Thyroid gland (tissue), 4 donors: ENCODE results near the gene URM1. TPM values are rescaled to one million over a fixed set of nuclear protein-coding genes. Genes with fewer than 3 reads are reported as not detected.

Source experiments
- DNase-seq, 2 donors: peaks; one replicate each; pipeline ENCODE4 v3.0.0-alpha.2; 2019
- H3K27ac ChIP-seq, 3 donors: fragments of 200-600 bp; sonication (generic); 1 replicate in 2 of 3; 2 replicates in 1 of 3; pipeline ENCODE4 v1.5.1; 2016 to 2019; ENCODE audit warnings: mild to moderate bottlenecking in 1 of 3, moderate library complexity in 1 of 3
- H3K27me3 ChIP-seq: fragments of 200-600 bp; sonication (generic); one replicate; pipeline ENCODE4 v1.5.1; 2019
- H3K36me3 ChIP-seq, 2 donors: fragments of 200-600 bp; sonication (generic); one replicate each; pipeline ENCODE4 v1.5.1; 2016 to 2019
- H3K4me1 ChIP-seq, 2 donors: fragments of 200-600 bp; sonication (generic); one replicate each; pipeline ENCODE4 v1.5.1; 2017 to 2019
- H3K4me3 ChIP-seq, 3 donors: fragments of 200-600 bp; sonication (generic); replicated peaks in 1 of 3; 1 replicate in 2 of 3; 2 replicates in 1 of 3; pipeline ENCODE4 v1.5.1; 2016; ENCODE audit warnings: mild to moderate bottlenecking in 1 of 3
- H3K9me3 ChIP-seq: fragments of 200-600 bp; sonication (generic); one replicate; pipeline ENCODE4 v1.5.1; 2017
- POLR2A ChIP-seq, 2 donors: fragments of 450-650 bp; IDR thresholded peaks; one replicate each; pipeline ENCODE4 v1.6.1; 2017; ENCODE audit warnings: antibody characterized with exemption in 2 of 2, mild to moderate bottlenecking in 2 of 2, moderate library complexity in 1 of 2
- WGBS, 2 donors: methylation state at CpG; one replicate each; pipeline ENCODE4 v1.1.5; 2017; 5-methylcytosine and 5-hydroxymethylcytosine counted together
- intact Hi-C: fragments of 100-400 bp; cut with DNase I; formaldehyde crosslinking; loops from one replicate; pipeline ENCODE4 v1.15.1; 2023
- total RNA-seq, 4 donors: library from RNA; depleted of rRNA; stranded (reverse); fragments of >200 nt; gene quantifications; one replicate each; pipeline ENCODE4 v1.2.3, GENCODE V29; 2016
- TF ChIP-seq, protein P1 (sequence below), 6 experiments: fragments of 200-600 bp in 3 of 6; fragments of 450-650 bp in 3 of 6; sonication (generic) in 3 of 6; IDR thresholded peaks; one replicate each; pipeline ENCODE4 v1.5.1; 2016 to 2019; ENCODE audit warnings: antibody characterized with exemption in 6 of 6, mild to moderate bottlenecking in 2 of 6, inconsistent platforms in 1 of 6, moderate library complexity in 1 of 6

URM1 gene
- total RNA-seq, result 10 to 100 TPM; 24.3 to 39.4 (median 31.2) TPM

DNA sequence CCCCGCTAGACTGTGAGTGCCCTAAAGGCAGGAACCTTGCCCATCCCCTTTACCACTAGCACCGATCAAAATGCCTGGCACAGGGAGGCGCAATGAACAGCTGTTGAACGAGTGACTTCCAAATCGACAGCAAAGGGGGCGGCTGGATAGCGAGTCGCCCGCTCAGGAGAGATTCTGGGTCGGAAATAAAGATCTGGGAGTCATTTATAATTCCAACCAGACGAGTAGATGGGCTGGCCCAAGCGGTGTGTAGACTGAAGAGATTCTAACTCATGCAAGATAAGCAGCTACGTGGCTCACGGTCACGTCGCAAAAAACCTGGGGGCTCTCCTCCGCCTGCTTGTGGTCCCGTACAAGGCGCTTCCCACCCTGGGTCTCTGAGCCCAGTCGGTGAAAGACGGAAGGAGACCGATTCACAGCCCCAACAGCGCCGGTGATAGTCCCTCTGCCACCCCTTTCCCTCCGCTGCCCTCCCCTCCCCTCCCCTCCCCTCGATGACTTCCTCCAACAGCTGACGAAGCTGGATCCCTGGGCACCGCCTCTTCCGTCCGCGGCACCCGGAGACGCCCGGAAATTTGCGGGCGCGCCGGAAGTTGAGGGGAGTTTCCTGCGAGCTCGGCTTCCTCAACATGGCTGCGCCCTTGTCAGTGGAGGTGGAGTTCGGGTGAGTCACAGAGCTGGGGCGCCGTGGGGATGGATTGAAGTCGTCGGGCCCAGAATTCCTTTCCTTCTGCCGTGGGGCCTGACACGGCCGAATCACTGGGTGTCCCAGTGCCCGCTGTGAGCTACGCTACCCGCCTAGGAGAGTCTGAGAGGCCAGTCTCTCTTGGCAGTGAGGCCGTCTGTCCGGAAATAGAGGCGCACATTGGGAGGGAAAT, at the start of gene URM1:
URM1 (plus strand) TSS at position 623 of the 878 bp plus-strand sequence; CDS start at position 630, 7 bp downstream.
- peak within 1 kb of the TSS; percentile 52 to 81 (median 65) for H3K4me3 ChIP-seq
- H3K27me3 ChIP-seq, result no peaks in the 10 kb centered on the region
- TF ChIP-seq, protein P1, sequence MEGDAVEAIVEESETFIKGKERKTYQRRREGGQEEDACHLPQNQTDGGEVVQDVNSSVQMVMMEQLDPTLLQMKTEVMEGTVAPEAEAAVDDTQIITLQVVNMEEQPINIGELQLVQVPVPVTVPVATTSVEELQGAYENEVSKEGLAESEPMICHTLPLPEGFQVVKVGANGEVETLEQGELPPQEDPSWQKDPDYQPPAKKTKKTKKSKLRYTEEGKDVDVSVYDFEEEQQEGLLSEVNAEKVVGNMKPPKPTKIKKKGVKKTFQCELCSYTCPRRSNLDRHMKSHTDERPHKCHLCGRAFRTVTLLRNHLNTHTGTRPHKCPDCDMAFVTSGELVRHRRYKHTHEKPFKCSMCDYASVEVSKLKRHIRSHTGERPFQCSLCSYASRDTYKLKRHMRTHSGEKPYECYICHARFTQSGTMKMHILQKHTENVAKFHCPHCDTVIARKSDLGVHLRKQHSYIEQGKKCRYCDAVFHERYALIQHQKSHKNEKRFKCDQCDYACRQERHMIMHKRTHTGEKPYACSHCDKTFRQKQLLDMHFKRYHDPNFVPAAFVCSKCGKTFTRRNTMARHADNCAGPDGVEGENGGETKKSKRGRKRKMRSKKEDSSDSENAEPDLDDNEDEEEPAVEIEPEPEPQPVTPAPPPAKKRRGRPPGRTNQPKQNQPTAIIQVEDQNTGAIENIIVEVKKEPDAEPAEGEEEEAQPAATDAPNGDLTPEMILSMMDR (IDR thresholded peaks at IDR 0.05), result no peak
- TF ChIP-seq POLR2A (IDR thresholded peaks at IDR 0.05), result peak; percentile 72 to 88
- no peaks in the 10 kb centered on the region for H3K9me3 ChIP-seq
- H3K4me1 ChIP-seq, result peaks cover 6 to 17% of the 10 kb centered on the region in 2 donors
- intact Hi-C loops, result no loop called here
- DNase-seq, result peak; percentile 94 to 96
- H3K36me3 ChIP-seq, result no peaks in the 10 kb centered on the region
- WGBS, 2 donors, result 0% methylated on average over 12 to 29 of the region's 55 CpGs
- peak within 1 kb of the TSS; percentile 72 to 86 (median 76) for H3K27ac ChIP-seq

DNA sequence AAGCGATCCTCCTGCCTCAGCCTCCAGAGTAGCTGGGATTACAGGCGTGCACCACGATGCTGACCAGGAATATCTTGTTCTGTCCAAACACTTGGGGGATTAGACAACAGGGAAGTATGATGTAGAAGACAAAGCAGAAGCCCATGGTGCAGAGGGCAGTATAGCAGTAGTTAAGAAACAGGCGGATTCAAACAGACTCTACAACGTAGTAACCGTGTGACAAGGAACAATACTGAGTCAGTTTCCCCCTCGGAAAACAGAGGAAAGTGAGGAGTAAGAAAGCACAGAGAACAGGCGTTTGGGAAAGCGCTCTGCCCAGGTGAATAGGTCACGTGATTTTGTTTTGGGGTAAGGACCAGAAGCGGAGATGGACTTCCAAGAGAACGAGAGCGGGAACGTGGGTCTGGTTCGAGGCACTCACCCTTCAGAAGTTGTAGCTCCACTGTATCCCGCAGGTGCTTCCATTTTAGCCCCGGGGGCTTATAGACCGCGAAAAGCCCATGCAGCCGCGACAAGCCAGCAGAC, 49.2 kb upstream of the URM1 start:
- peak overlapping the region in 2 of 3 donors; percentile 85 to 92 for H3K27ac ChIP-seq
- peak overlapping the region; percentile 33 to 94 (median 82) for H3K4me3 ChIP-seq
- TF ChIP-seq, protein P1 (IDR thresholded peaks at IDR 0.05), result no peak
- WGBS, 2 donors, result 2 to 3% methylated on average over 15 to 21 of the region's 21 CpGs
- no peaks in the 10 kb centered on the region for H3K9me3 ChIP-seq
- DNase-seq, result no peak
- intact Hi-C loops, result loop anchor here (5.0 kb wide), 1 partner anchor 45 kb away; the partner anchor contains the start of genes GOLGA2 and SWI5
- no peaks in the 10 kb centered on the region for H3K27me3 ChIP-seq
- peaks cover 0 to 17% of the 10 kb centered on the region in 2 donors for H3K36me3 ChIP-seq
- H3K4me1 ChIP-seq, result peaks cover 5 to 22% of the 10 kb centered on the region in 2 donors

DNA sequence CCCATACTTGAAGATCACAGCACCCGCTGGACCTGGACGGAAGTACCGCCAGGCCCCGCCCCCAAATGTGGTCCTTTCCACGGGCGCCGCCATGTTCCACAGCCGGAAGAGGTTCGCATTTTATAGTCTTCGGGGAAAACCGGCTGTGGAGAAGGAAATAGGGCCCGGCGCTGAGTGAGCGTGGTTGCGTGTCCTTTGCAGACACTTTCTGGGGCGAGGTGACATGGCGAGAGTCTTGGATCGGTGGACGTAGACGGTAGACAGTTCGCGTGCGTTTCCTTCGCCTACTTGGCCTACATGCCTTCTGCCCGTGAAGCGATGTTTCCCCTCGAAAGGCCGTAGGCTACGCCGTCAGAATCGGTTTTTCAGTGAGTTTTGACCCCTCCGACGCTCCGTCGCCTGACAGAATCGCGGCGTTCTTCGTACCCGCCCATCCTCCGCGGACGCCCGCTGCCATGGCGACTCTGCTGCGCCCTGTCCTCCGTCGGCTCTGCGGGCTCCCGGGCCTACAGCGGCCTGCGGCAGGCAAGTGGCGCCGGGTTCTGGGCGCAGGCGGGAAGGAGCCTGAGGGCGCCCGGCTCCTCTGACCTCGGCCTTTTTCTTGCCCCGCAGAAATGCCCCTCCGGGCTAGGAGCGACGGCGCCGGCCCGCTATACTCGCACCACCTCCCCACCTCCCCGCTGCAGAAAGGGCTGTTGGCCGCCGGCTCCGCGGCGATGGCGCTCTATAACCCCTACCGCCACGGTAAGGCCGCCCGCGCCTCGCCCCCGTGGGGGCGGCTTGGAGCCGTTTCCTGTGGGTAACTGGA, 48.6 kb upstream of the URM1 start, which contains the start of the genes COQ4 and TRUB2:
COQ4 (plus strand) TSS at position 436 of the 808 bp plus-strand sequence; CDS start at position 456, 20 bp downstream.
TRUB2 (minus strand) TSS at position 44 of the 808 bp plus-strand sequence; CDS start at position 5, 39 bp downstream.
- DNase-seq, result peak; percentile 94 to 95
- Histone ChIP-seq H3K36me3 (peaks cover 0 to 11% of the 10 kb centered on the region in 2 donors), H3K27me3 (no peaks in the 10 kb centered on the region), H3K9me3 (no peaks in the 10 kb centered on the region), H3K4me3 (peak within 1 kb of the TSS; percentile 33 to 94 (median 82)), H3K4me1 (peaks cover 5 to 22% of the 10 kb centered on the region in 2 donors), H3K27ac (peak within 1 kb of the TSS; percentile 85 to 96 (median 92))
- WGBS, 2 donors, result 0 to 1% methylated on average over 18 to 24 of the region's 83 CpGs
- intact Hi-C loops, result loop anchor here (5.0 kb wide), 1 partner anchor 45 kb away; the partner anchor contains the start of genes GOLGA2 and SWI5
- peak in 1 of 2 donors; percentile 31 for TF ChIP-seq POLR2A (IDR thresholded peaks at IDR 0.05)
- TF ChIP-seq, protein P1 (IDR thresholded peaks at IDR 0.05), result peak in 1 of 6 experiments; percentile 3

GRCh38 chr9:128323212-128323730, 47.9 kb upstream of the URM1 start:
- Histone ChIP-seq H3K4me3 (peak overlapping the region; percentile 33 to 94 (median 82)), H3K4me1 (peaks cover 5 to 22% of the 10 kb centered on the region in 2 donors), H3K27me3 (no peaks in the 10 kb centered on the region), H3K9me3 (no peaks in the 10 kb centered on the region), H3K36me3 (peaks cover 4 to 15% of the 10 kb centered on the region in 2 donors), H3K27ac (peak overlapping the region in 2 of 3 donors; percentile 85 to 92)
- intact Hi-C loops, result loop anchor here (5.0 kb wide), 1 partner anchor 46 kb away; the partner anchor contains the start of genes GOLGA2 and SWI5
- no peak for DNase-seq
- TF ChIP-seq POLR2A (IDR thresholded peaks at IDR 0.05), result no peak
- TF ChIP-seq, protein P1 (IDR thresholded peaks at IDR 0.05), result no peak
- 24% methylated on average over 14 to 16 of the region's 16 CpGs for WGBS, 2 donors
